NOMO-1 (cell line): Measurements from ENCODE around the gene STUM.
"Not testable (repeated sequence)": the region's sequence is repeated elsewhere in the genome, so short reads cannot be mapped to it uniquely, and the experiment has no call there.

Experiments used
- DNase-seq, 2 experiments: peaks; one replicate each; lab custom pipeline; 2025; ENCODE audit not compliant: unreplicated experiment in 2 of 2; lab: John Stamatoyannopoulos, UW

STUM gene

DNA sequence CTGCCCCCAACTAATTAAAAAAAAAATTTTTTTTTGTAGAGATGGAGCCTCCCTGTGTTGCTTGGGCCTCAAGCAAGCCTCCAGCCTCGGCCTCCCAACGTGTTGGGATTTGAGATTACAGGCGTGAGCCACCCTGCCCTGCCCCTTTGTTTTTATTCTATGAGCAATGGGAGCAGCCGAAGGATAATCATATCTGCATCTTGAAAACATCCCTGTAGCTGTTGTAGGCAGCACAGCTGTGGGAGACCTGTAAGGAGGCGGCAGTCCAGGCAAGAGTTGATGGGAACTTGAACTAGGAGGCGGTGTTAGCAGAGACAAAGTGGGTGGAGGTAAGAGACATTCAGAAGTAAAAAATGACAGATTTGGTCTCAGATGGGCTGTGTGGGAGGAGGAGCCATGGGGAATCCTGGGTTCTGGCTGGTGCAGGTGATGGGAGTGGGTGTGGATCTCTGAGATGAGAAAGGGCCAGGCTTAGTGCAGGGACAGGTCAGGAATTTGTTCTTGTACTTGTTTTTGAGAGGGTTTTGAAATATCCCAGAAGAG lies 31.3 kb downstream of the STUM start:
- no peak for DNase-seq

DNA sequence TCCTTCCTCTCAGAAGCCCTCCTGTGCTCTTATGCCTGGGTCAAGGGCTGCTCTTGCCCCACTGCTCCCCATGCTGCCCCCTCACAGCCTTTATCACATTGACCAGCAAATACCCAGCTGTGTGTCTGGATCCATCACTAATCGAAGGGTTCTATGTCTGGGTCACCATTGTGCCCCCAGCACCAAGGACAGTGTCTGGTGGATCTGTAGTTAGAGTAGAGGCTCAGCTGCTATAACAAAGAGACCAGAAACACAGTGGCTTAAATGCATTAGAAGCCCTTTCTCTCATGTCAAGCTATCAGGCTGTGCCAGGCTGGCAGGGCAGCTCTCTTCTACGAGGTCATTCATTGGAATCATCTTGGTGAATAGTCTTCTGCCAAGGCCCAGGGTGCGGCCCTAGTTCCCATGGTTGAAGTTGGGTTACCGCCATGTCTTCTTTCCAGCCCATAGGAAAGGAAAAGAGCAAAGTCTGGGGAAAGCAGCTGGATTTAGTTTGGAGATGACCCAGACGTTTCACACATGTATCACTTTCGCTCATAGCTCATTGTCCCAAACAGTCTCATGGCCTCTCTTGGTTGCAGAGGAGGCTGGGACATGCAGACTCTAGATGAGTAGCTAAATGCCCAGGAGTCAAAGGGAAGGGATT lies 32.2 kb downstream of the STUM start:
- no peak for DNase-seq

DNA sequence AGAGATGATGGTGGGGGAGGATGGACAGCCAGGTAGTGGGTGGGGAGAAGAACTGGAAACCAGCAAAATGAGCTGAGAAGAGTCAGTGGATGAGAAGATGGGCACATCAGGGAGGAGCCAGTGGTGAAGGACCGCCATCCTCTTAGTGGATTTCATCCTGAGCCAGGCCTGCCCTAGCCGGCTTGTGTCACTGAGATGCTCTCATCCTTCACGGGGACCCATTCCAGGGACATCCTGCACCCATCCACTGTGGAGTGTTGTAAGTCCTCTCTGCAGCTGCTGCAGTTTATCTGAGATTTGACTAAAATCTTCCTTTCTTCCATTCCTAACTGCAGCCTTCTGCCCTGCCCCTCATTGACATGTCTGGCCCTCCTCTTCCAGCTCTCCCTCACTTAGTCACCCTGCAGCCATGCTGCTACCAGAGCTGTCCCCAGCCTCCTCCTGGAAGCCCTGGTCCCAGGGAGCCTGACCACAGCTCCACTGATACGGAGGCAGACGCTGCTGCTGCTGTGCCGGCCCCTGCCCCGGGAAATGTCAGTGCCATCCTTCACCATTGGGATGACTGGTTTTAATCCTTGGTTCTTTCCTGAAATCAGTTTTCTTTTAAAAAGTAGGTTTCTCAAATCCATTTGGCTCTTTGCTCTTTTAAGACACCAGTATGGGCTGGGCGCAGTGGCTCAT lies 33.2 kb downstream of the STUM start:
- no peak for DNase-seq

DNA sequence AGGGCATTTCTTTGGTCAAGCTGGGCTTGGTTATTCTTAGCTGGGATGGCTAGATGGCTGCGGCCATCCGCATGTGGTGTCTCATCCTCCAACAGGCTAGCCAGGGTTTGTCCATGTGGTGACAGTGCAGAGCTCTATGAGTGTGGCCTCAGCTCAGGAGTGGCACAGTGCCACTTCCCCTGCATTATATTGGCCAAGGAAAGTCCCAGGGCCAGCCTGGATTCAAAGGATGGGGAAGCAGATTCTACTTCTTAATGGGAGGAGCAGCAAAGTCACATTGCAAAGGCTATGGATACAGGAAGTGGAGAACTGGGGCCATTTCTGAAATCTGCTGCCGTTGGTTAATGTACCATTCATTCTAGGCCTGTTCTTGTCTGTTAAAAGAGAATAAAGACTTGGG lies 34.4 kb downstream of the STUM start:
- DNase-seq: no peak

DNA sequence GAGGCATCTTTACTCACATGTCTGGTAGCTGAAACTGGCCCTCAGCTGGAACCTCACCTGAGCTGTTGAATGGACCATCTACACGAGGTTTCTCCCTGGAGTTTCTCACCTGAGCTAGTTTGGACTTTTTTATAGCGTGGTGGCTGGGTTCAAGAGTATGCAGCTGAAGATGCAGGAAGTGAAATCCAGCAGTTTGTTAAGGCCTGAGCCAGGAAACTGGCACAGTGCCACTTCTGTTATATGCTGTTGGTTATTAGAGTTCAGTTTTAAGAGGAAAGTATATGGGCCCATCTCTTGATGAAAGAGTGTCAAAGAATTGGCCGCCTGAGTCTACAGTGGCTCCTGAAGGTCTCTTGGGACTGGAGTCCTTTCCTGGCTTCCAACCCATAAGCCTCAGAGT lies 35.6 kb downstream of the STUM start:
- no peak for DNase-seq

DNA sequence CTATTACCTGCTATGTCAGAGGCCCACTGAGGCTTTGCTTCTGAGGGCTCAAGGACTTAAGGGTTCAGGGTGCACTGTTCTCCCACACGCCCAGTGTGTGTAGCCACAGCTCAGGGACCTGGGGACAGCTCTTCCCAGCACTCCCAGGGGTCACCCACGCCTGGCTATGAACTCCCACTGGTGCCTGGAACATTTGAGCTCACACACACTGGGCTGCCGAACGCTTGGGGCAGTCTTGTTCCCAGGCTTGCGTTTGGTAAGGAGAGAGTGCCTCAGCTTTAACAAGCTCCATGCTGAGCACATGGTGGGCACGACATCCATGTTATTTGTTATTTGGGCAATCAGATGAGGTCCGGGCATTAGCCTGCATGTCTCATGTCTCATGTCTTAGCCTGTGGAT lies 37.6 kb downstream of the STUM start:
- no peak for DNase-seq

DNA sequence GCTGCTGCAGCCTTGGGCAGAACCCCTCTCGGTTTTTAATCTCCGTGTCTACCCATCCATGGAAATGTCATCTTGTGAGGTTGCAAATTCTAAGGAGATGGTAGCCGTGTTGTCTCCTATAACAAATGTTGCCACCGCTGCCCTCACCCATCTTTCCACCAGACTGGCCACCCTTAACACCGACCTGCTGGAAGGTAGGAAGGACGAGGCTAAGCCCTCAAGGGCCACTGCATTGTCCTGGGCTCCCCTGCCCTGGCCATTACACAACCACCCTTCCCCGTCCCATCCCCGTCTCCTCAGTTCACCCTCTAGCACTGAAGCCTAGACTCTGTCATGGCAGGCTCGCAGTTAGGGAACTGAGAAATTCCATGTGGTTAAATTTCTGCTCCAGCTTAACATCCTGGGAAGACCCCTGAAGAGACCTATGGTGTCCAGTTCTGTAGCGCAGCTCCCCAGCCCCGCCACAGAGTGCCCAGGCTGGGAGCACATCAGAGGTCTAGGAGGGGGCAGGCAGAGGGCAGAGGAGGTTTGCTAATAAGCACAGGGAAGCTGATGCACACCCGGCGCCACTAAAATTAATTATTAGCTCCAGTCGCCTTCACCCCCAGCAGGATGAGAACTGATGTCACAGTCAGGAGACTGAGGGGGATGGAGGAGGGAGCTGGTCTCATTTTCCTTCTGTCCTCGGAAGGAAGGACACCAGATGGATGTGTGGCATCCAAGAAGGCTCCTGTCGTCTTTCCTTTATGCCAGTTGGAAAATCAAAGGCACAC lies 38.3 kb downstream of the STUM start:
- DNase-seq: no peak

DNA sequence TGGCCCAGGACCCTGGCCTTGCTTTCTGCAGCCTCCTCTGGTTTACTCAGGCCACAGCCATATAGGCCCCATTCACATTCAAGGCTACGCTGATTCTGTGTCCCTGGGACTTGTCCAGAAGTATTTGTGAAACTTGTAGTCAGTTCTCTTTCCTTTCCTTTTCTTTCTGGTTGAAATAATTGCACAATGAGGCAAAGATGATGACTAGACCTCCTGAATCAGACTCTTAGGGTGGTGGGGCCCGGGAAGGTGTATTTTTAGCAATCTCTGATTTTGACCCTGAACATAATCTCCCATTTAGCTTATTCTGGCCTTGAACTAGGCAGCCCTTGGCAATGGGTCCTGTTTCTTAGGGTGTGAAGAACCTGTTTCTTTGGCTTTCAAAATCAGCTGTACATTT lies 39.9 kb downstream of the STUM start:
- DNase-seq: peak in 1 of 2 experiments; percentile 21

DNA sequence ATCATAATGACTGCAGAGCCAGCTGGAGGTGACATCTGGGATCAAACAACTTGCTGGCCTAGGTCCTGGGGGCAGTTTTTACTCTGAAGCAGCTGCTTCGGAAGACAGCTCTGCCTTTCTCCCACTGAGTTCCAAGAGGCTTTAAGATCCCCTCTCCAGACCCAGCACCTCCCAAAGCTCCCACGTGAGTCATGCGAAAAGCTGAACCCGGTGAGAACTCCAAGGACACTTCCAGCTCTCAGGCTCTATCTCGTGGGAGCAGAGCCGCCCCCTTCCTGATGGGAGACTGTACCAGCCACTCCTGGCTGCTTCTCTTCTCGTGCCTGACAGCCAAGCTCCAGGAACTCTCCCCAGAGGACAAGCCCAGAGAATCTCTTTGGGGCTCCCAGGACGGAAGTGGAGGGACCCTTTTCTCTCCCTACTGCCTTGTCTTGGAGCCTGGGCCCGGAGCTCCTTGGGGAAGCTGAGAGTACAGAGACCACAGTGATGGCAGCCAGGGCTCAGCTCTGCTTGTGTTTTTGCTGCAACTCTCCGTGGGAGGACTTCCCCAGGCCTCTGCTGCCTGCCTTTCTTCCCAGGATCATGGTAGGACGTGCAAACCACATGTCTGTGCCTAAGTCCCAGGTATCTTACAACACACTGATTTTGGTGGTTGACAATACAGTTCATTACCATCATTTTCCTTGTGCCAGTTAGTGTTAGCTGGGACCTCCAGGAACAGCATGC lies 40.6 kb downstream of the STUM start:
- no peak for DNase-seq

DNA sequence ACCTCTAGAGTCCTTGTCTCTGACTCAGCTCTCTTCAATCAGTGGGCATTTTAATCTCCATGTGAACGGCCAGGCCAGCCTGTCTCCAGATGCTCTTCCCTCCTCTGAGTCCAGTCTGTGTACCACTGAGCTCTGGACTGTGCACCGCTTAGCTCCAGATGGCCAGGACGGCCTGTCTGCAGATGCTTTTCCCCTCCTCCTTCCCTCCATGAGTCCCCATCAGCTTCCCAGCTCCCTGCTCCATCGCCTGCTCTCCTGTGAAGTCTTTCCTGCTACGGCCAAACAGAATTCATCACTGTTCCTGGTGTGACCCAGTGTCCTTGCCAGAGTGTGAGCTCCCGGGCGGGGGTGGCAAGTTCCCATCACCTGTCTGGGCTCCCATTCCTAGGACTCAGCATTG lies 42.0 kb downstream of the STUM start:
- no peak for DNase-seq

DNA sequence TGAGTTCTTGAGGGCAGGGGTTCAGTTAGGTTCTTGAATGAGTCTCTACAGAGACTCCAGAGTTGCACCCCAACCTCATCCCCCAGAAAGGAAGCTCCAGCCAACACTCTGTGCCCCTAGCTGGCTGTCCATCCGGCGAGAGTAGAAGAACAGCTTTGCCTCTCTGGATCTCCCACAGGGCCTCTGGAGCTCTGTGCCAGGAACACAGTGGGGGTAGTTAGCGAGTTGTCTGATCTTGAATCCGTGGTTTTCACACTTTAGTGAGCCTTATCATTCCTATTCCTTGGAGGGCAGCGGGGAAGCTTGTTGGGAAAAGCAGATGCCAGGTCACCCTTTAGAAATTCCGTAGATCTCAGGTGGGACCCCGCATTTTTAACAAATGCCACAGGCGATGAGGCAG lies 45.0 kb downstream of the STUM start:
- no peak for DNase-seq

DNA sequence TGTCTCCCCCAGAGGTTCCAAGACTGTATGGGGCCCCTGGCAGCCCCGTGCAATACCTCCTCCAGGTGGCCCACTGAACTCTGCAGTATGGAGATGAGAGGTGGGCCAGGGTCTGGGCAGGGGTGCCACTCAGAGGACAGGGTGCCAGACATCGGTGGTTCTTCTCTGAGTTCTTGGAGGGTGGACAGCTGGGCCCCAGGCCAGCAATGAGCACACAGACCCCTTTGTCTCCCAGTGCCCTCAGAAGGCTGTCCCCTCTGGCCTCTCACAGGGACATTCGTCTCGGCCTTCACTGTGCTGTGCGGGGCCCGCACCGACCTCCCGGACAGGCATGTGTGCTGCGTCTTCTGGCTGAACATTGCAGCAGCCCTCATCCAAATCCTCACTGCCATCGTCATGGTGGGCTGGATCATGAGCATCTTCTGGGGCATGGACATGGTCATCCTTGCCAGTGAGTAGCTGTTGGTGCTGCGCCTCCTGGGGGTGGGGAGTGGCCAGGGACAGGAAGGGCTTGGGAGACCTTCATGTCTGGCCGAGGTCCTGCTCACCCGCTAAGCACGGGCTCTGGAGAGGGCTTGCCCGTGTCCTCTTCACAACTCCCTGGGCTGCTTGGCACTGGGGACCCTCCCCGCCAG lies 48.1 kb downstream of the STUM start:
- DNase-seq: no peak

DNA sequence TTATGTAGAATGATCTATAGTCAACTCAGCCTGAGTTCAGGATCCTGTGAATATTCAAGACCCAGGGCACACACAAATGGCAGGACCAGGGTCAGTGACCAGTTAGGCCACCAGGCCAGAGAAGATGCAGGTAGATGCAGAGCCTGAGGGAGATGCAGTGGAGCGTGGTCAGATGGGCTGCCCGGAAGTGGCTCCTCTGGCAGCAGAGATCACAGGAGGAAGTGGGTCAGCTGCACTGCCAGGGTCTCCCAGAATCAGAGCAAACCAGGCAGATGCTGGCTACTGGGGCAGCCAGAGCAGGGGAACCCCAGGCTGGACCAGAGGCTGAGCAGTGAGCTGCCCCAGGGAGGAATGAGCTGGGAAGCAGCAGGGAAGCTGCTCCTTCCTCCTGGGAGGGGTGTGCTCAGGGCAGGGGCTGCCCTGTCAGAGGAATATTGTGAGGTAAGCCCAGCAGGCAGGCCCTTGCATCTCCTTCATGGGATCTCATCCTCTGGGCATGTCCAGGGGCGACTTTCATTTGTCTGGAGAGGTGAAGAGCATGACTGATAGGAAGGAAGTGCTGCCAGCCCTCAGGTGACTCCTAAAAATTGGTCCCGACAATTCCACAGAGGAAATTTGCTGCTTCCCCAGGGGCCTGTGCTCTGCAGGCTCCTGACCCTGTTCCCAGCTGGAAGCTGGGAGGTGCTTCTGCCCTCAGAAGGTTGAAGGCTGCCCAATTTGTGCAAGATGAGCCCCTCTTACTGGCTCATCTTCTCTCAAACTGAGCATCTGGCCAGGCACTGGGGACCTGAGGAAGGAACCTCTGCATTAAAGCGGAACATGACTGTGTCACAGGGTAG lies 49.3 kb downstream of the STUM start:
- DNase-seq: no peak

DNA sequence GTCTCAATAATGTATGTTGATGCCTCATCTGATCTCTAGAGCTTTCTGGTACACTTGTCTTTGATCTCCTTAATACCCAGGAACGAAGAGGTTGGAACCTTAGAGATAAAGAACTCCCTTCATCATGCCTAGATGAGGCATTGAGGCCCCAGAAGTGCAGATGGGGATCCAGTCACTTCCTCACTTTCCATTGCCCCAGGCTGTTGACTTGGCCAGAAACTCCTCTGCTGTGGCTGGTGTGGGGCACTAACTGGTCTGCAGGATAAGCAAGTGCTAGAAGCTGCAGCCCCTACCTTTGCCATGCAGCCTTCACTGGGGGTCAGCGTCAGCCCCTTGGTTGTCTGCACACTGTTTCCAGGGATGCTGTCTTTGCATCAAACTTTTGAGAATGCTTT lies 49.9 kb downstream of the STUM start:
- DNase-seq: no peak

DNA sequence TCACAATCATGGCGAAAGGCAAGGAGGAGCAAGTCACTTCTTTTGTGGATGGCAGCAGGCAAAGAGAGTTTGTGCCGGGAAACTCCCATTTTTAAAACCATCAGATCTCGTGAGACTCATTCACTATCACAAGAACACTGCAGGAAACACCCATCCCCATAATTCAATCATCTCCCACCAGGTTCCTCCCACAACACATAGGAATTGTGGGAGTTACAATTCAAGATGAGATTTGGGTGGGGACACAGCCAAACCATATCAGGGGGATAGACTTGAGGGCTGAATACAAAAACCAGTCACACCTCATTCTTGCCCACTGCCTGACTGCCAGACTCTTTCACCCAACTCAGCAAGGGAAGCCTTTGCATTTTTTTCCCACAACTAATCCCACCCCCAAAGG lies 50.4 kb downstream of the STUM start:
- DNase-seq: not testable (repeated sequence)

DNA sequence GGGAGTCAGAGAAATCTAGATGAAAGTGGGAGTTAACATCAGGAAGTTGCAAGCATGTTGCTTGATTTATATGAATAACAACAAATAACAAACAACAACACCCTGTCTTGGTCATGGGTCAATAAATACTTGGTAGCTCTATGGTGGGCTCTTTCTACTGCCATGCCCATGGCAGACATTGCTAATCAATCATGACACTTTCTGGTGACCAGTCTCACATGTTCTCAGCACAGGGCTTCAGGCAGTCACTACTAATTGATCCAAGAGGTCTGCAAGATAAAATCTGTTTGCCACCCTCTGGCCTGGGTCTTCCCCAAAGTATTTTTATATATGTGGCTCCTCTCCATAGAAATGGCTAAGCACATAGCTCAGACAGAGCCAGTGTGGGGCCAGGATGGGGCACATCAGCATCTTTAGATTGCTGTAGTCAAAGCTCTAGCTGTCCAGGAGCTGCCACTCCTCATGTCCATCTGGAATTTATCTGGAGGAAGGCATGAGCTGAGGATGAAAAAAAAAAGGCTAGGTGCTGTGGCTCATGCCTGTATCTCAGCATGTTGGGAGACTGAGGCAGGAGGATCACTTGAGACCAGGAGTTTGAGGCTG lies 51.2 kb downstream of the STUM start:
- DNase-seq: no peak

DNA sequence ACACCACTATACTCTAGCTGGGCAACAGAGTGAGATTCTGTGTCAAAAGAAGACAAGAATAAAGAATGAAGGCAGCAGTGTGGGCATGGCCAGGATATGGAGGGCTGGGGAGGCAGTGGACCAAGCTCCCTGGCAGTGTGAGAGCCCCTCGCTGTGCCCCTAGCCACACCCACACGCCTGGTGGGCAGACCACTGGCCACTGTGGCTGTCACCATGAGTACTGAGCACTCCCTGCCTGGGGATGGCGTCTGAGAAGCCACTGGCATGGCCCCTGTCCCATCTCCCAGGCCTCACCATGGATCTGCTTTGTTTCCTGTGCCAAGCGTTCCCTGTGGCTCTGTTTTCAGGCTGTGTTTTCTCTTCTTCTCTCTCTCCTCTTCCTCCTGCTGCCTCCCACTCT lies 51.7 kb downstream of the STUM start:
- no peak for DNase-seq

DNA sequence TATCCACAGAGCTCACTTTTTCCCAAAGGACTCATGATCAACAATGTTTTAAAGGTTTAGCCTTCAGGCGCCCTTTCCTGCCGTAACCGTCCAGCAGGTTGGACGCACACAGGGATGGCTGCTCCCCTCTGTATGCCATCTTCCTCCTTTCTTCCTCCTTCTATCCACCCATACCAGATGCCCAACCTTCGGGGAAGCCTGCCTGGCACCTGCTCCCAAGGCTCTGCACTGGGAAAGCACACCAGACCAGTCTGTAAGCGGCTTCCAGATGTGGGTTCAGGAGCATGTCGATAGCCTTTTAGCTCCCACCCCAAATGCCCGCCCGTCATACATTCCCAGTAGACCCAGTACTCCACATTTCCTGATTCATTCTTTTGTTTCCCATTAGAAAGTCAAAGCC lies 52.9 kb downstream of the STUM start:
- DNase-seq: no peak
